WERI-Rb-1 (cell line): ENCODE measurements around the gene ZNF500.

Source experiments
- DNase-seq: peaks from one replicate; pipeline ENCODE4 v3.0.0-alpha.2; 2020
- H3K27ac ChIP-seq: fragments of 250-450 bp; sonication (Bioruptor Pico); 2 replicates; pipeline ENCODE4 v1.5.1; 2020; ENCODE audit warnings: mild to moderate bottlenecking, moderate library complexity
- H3K27me3 ChIP-seq: fragments of 250-450 bp; sonication (Bioruptor Pico); 2 replicates; pipeline ENCODE4 v1.5.1; 2021; ENCODE audit warnings: mild to moderate bottlenecking, low read depth, moderate library complexity; ENCODE audit not compliant: insufficient read depth, severe bottlenecking
- H3K36me3 ChIP-seq: fragments of 250-450 bp; sonication (Bioruptor Pico); 2 replicates; pipeline ENCODE4 v1.5.1; 2020; ENCODE audit warnings: mild to moderate bottlenecking, moderate library complexity
- H3K4me3 ChIP-seq: 2 replicates; pipeline ENCODE4 v1.5.1; 2011; ENCODE audit warnings: low read depth, mild to moderate bottlenecking, control low read depth, low read length
- H3K9me3 ChIP-seq: fragments of 250-450 bp; sonication (Bioruptor Pico); 2 replicates; pipeline ENCODE4 v1.5.1; 2021; ENCODE audit warnings: mild to moderate bottlenecking, moderate library complexity; ENCODE audit not compliant: severe bottlenecking
- CTCF ChIP-seq: IDR thresholded peaks from 2 replicates; pipeline ENCODE4 v1.5.1; 2011; ENCODE audit warnings: low read depth, mild to moderate bottlenecking, control low read depth, inconsistent platforms, low read length

ZNF500 gene

GRCh38 chr16:4703906-4704305, 63.1 kb downstream of the ZNF500 start:
- Histone ChIP-seq H3K9me3 (no peaks in the 10 kb centered on the region), H3K4me3 (no peak overlapping the region), H3K36me3 (peaks cover 65% of the 10 kb centered on the region), H3K27ac (no peak overlapping the region), H3K27me3 (no peaks in the 10 kb centered on the region)
- TF ChIP-seq CTCF = no peak
- DNase-seq = no peak

GRCh38 chr16:4702466-4702808, 64.5 kb downstream of the ZNF500 start:
- Histone ChIP-seq H3K36me3 (peaks cover 72% of the 10 kb centered on the region), H3K27ac (no peak overlapping the region)

GRCh38 chr16:4701791-4702465, 65.0 kb downstream of the ZNF500 start:
- no peak overlapping the region for H3K27ac ChIP-seq
- H3K4me3 ChIP-seq = no peak overlapping the region
- H3K27me3 ChIP-seq = no peaks in the 10 kb centered on the region
- H3K36me3 ChIP-seq = peaks cover 74% of the 10 kb centered on the region
- no peak for TF ChIP-seq CTCF
- no peak for DNase-seq
- H3K9me3 ChIP-seq = no peaks in the 10 kb centered on the region

More at GRCh38 chr16:4702466-4702808, 64.5 kb downstream of the ZNF500 start:
- no peak for DNase-seq
- no peaks in the 10 kb centered on the region for H3K9me3 ChIP-seq
- H3K27me3 ChIP-seq = no peaks in the 10 kb centered on the region
- TF ChIP-seq CTCF = no peak
- no peak overlapping the region for H3K4me3 ChIP-seq

GRCh38 chr16:4700997-4701743, 65.8 kb downstream of the ZNF500 start:
- no peak for DNase-seq
- Histone ChIP-seq H3K36me3 (peaks cover 81% of the 10 kb centered on the region), H3K9me3 (no peaks in the 10 kb centered on the region), H3K4me3 (no peak overlapping the region), H3K27me3 (no peaks in the 10 kb centered on the region), H3K27ac (no peak overlapping the region)
- TF ChIP-seq CTCF = no peak

GRCh38 chr16:4700380-4700996, 66.5 kb downstream of the ZNF500 start:
- TF ChIP-seq CTCF = no peak
- peaks cover 88% of the 10 kb centered on the region for H3K36me3 ChIP-seq
- H3K27me3 ChIP-seq = no peaks in the 10 kb centered on the region
- no peak for DNase-seq
- no peaks in the 10 kb centered on the region for H3K9me3 ChIP-seq
- H3K4me3 ChIP-seq = no peak overlapping the region
- no peak overlapping the region for H3K27ac ChIP-seq
